C4-2B (cell line): ENCODE measurements around the gene SLC25A25.

Source experiments
- CTCF ChIP-seq: fragments of 450-650 bp; conservative IDR thresholded peaks from 2 replicates; pipeline ENCODE4 v1.5.1; 2017; ENCODE audit warnings: mild to moderate bottlenecking
- ZFX ChIP-seq: fragments of 450-650 bp; IDR thresholded peaks from 2 replicates; pipeline ENCODE4 v1.6.1; 2017

GRCh38 chr9:128049843-128050242, 18.2 kb upstream of the SLC25A25 start:
- TF ChIP-seq CTCF (no peak), ZFX (no peak)
